Measurements from ENCODE around the gene CD247.

The CD247 gene

GRCh38 chr1:167483790-167484189 lies 34.5 kb downstream of the CD247 start:
- in situ Hi-C loops (cut with MboI; ENCODE audit: low pct_unique_long_range_greater_than_20kb, low sequenced_read_pairs, unreplicated experiment): no loop called here
- TF ChIP-seq CTCF (IDR thresholded peaks at IDR 0.05; ENCODE audit: extremely low read depth, insufficient read depth, missing control alignments): no peak
- DNase-seq (ENCODE audit: low spot score): no peak

DNA sequence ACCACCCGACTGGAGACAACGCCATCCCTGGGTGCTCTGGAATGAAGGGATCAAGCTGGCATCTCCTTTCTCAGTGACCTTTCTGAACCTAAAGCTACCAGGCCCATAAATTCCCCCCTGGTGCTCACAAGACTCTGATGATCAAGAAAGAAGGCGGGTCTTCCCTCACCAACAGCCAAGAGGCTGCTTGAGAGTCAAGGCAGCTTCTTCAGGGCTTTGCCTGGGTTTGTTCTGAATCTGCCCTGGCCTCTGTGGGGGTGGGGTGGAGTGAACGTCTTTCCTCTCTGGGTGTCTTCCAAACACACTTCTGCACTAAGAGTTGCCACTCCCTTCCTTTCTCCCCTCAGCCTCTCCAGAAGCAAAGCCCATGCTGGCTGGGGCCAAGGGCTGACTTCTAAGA lies 36.1 kb downstream of the CD247 start:
- TF ChIP-seq CTCF (IDR thresholded peaks at IDR 0.05; ENCODE audit: extremely low read depth, insufficient read depth, missing control alignments): no peak
- DNase-seq (ENCODE audit: low spot score): no peak
- in situ Hi-C loops (cut with MboI; ENCODE audit: low pct_unique_long_range_greater_than_20kb, low sequenced_read_pairs, unreplicated experiment): no loop called here

GRCh38 chr1:167479331-167479979 lies 38.9 kb downstream of the CD247 start:
- DNase-seq (ENCODE audit: low spot score): no peak
- in situ Hi-C loops (cut with MboI; ENCODE audit: low pct_unique_long_range_greater_than_20kb, low sequenced_read_pairs, unreplicated experiment): no loop called here
- TF ChIP-seq CTCF (IDR thresholded peaks at IDR 0.05; ENCODE audit: extremely low read depth, insufficient read depth, missing control alignments): no peak

- no peak for DNase-seq (ENCODE audit: low spot score)
- no peak for TF ChIP-seq CTCF (IDR thresholded peaks at IDR 0.05; ENCODE audit: extremely low read depth, insufficient read depth, missing control alignments)
- in situ Hi-C loops (cut with MboI; ENCODE audit: low pct_unique_long_range_greater_than_20kb, low sequenced_read_pairs, unreplicated experiment): no loop called here
Observed at GRCh38 chr1:167477986-167478385, 40.3 kb downstream of the CD247 start.

DNA sequence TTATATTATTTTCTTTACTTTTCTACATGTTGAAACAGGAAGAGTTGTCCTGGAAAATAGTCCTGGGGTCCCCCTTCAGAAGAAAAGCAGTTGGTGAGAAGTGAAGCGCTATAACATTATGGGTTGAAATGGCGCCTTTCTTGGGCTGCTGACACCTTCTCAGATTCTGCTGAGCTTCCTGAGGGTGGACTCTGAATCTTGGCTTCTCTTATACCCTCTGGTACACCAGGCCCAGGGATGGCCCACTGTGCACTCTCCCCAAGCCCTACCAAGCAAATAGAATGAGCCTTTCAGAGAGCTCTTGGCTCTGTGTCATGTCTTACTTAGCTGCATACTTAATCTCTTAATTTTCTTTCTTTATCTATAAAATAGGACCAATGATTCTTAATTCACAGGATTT lies 42.3 kb downstream of the CD247 start:
- no peak for DNase-seq (ENCODE audit: low spot score)
- no peak for TF ChIP-seq CTCF (IDR thresholded peaks at IDR 0.05; ENCODE audit: extremely low read depth, insufficient read depth, missing control alignments)
- in situ Hi-C loops (cut with MboI; ENCODE audit: low pct_unique_long_range_greater_than_20kb, low sequenced_read_pairs, unreplicated experiment): no loop called here

GRCh38 chr1:167474191-167474641 lies 44.1 kb downstream of the CD247 start:
- no peak for TF ChIP-seq CTCF (IDR thresholded peaks at IDR 0.05; ENCODE audit: extremely low read depth, insufficient read depth, missing control alignments)
- in situ Hi-C loops (cut with MboI; ENCODE audit: low pct_unique_long_range_greater_than_20kb, low sequenced_read_pairs, unreplicated experiment): no loop called here
- DNase-seq (ENCODE audit: low spot score): no peak
